H9 (cell line): Measurements from ENCODE around the gene FBXL15. TPM values are rescaled to one million over a fixed set of nuclear protein-coding genes. Genes with fewer than 3 reads are reported as not detected.

Source experiments
- DNase-seq: peaks from one replicate; pipeline ENCODE4 v3.0.0-alpha.2; 2017
- H2AFZ ChIP-seq: one replicate; pipeline ENCODE4 v1.6.1; 2013; ENCODE audit warnings: mild to moderate bottlenecking, low read length, control low read depth, moderate library complexity
- H2AK5ac ChIP-seq: 2 replicates; pipeline ENCODE4 v1.6.1; 2013; ENCODE audit warnings: low read length, control low read depth, mixed read lengths; ENCODE audit not compliant: insufficient read length
- H2BK120ac ChIP-seq: one replicate; pipeline ENCODE4 v1.6.1; 2013; ENCODE audit warnings: low read depth, mild to moderate bottlenecking, low read length, control low read depth, inconsistent platforms; ENCODE audit not compliant: poor library complexity, severe bottlenecking
- H2BK12ac ChIP-seq: 2 replicates; pipeline ENCODE4 v1.6.1; 2013; ENCODE audit warnings: low read length, control low read depth, mixed read lengths, low read depth; ENCODE audit not compliant: insufficient read length
- H2BK15ac ChIP-seq: 2 replicates; pipeline ENCODE4 v1.6.1; 2013; ENCODE audit warnings: low read depth, low read length, control low read depth
- H2BK20ac ChIP-seq: one replicate; pipeline ENCODE4 v1.6.1; 2013; ENCODE audit warnings: low read depth, mild to moderate bottlenecking, low read length, control low read depth, inconsistent platforms; ENCODE audit not compliant: poor library complexity, severe bottlenecking
- H2BK5ac ChIP-seq: 2 replicates; pipeline ENCODE4 v1.6.1; 2013; ENCODE audit warnings: low read length, control low read depth, mixed read lengths; ENCODE audit not compliant: insufficient read length
- H3K14ac ChIP-seq: 2 replicates; pipeline ENCODE4 v1.6.1; 2013; ENCODE audit warnings: low read length, control low read depth; ENCODE audit not compliant: insufficient read depth
- H3K18ac ChIP-seq: 2 replicates; pipeline ENCODE4 v1.6.1; 2013; ENCODE audit warnings: low read depth, mild to moderate bottlenecking, mixed read lengths, low read length, control low read depth; ENCODE audit not compliant: insufficient read length
- H3K23ac ChIP-seq: 2 replicates; pipeline ENCODE4 v1.6.1; 2013; ENCODE audit warnings: low read length, control low read depth, mixed read lengths, low read depth; ENCODE audit not compliant: insufficient read length
- H3K23me2 ChIP-seq: 2 replicates; pipeline ENCODE4 v1.6.1; 2013; ENCODE audit warnings: low read depth, mild to moderate bottlenecking, mixed read lengths, low read length, control low read depth; ENCODE audit not compliant: insufficient read length, poor library complexity, severe bottlenecking
- H3K27ac ChIP-seq: 2 replicates; pipeline ENCODE4 v1.5.1; 2013; ENCODE audit warnings: low read length, control low read depth, mixed read lengths, low read depth; ENCODE audit not compliant: insufficient read length
- H3K27me3 ChIP-seq: 2 replicates; pipeline ENCODE4 v1.6.1; 2013; ENCODE audit warnings: low read length, control low read depth, inconsistent platforms; ENCODE audit not compliant: insufficient read depth
- H3K4ac ChIP-seq: 2 replicates; pipeline ENCODE4 v1.6.1; 2013; ENCODE audit warnings: low read depth, mild to moderate bottlenecking, control low read depth, inconsistent platforms, low read length, moderate library complexity
- H3K4me1 ChIP-seq: 2 replicates; pipeline ENCODE4 v1.6.1; 2013; ENCODE audit warnings: low read length, control low read depth, inconsistent platforms; ENCODE audit not compliant: insufficient read depth
- H3K4me2 ChIP-seq: 2 replicates; pipeline ENCODE4 v1.6.1; 2013; ENCODE audit warnings: low read length, control low read depth, mixed read lengths; ENCODE audit not compliant: insufficient read length, insufficient read depth
- H3K56ac ChIP-seq: 2 replicates; pipeline ENCODE4 v1.6.1; 2013; ENCODE audit warnings: low read depth, mild to moderate bottlenecking, mixed read lengths, low read length, control low read depth; ENCODE audit not compliant: insufficient read length
- H3K79me1 ChIP-seq: 2 replicates; pipeline ENCODE4 v1.6.1; 2013; ENCODE audit warnings: low read depth, mild to moderate bottlenecking, moderate library complexity, low read length, control low read depth, inconsistent platforms; ENCODE audit not compliant: insufficient read depth, poor library complexity, severe bottlenecking
- H3K79me2 ChIP-seq: 2 replicates; pipeline ENCODE4 v1.6.1; 2013; ENCODE audit warnings: low read length, control low read depth, inconsistent platforms; ENCODE audit not compliant: insufficient read depth
- H3K9ac ChIP-seq: 2 replicates; pipeline ENCODE4 v1.6.1; 2013; ENCODE audit warnings: low read length, control low read depth, mixed read lengths; ENCODE audit not compliant: insufficient read length; ENCODE audit errors: extremely low read depth
- H3K9me3 ChIP-seq: one replicate; pipeline ENCODE4 v1.6.1; 2013; ENCODE audit warnings: low read depth, low read length, inconsistent platforms; ENCODE audit not compliant: control insufficient read depth
- H3T11ph ChIP-seq: one replicate; pipeline ENCODE4 v1.6.1; 2013; ENCODE audit warnings: mild to moderate bottlenecking, low read length, control low read depth, inconsistent platforms
- H4K20me1 ChIP-seq: one replicate; pipeline ENCODE4 v1.6.1; 2013; ENCODE audit not compliant: control insufficient read depth, insufficient read length, insufficient read depth
- H4K5ac ChIP-seq: 2 replicates; pipeline ENCODE4 v1.6.1; 2013; ENCODE audit warnings: low read depth, mild to moderate bottlenecking, mixed read lengths, low read length, control low read depth; ENCODE audit not compliant: insufficient read length
- H4K8ac ChIP-seq: replicated peaks from 2 replicates; pipeline ENCODE4 v1.6.1; 2013; ENCODE audit warnings: low read length, control low read depth, mixed read lengths, low read depth; ENCODE audit not compliant: insufficient read length
- H4K91ac ChIP-seq: 2 replicates; pipeline ENCODE4 v1.6.1; 2013; ENCODE audit warnings: low read depth, mild to moderate bottlenecking, moderate library complexity, mixed read lengths, low read length, control low read depth; ENCODE audit not compliant: insufficient read length
- H3K27ac Mint-ChIP-seq, 3 experiments: 2 replicates in 2 of 3; 3 replicates in 1 of 3; pipeline ENCODE4 v1.8.0; 2020 to 2021; ENCODE audit warnings: mixed read lengths in 3 of 3, mild to moderate bottlenecking in 1 of 3, moderate library complexity in 1 of 3
- H3K27me3 Mint-ChIP-seq: 2 replicates; pipeline ENCODE4 v1.8.0; 2021; ENCODE audit warnings: low read depth, mild to moderate bottlenecking, moderate library complexity, mixed read lengths
- H3K36me3 Mint-ChIP-seq, 3 experiments: 2 replicates in 2 of 3; 3 replicates in 1 of 3; pipeline ENCODE4 v1.8.0; 2020 to 2021; ENCODE audit warnings: low read depth in 3 of 3, mixed read lengths in 3 of 3; ENCODE audit not compliant: insufficient read depth in 1 of 3
- H3K4me1 Mint-ChIP-seq, 2 experiments: 2 replicates each; pipeline ENCODE4 v1.8.0; 2020; ENCODE audit warnings: mixed read lengths in 2 of 2
- H3K4me3 Mint-ChIP-seq, 2 experiments: 2 replicates in 1 of 2; 3 replicates in 1 of 2; pipeline ENCODE4 v1.8.0; 2020 to 2021; ENCODE audit warnings: mild to moderate bottlenecking in 2 of 2, mixed read lengths in 2 of 2, moderate library complexity in 1 of 2
- H3K9me3 Mint-ChIP-seq, 2 experiments: 2 replicates in 1 of 2; 3 replicates in 1 of 2; pipeline ENCODE4 v1.8.0; 2020; ENCODE audit warnings: mild to moderate bottlenecking in 2 of 2, mixed read lengths in 2 of 2, moderate library complexity in 1 of 2
- WGBS: extraction: QIAGEN DNeasy Blood & Tissue Kit; methylation state at CpG from one replicate; pipeline ENCODE4 v1.1.7; 2013; ENCODE audit warnings: missing lambda C conversion rate, low lambda C conversion rate, mixed read lengths; ENCODE audit not compliant: insufficient read length; ENCODE audit errors: extremely low coverage; 5-methylcytosine and 5-hydroxymethylcytosine counted together
- total RNA-seq: library from RNA; stranded (reverse); gene quantifications from 2 replicates; pipeline ENCODE4 v1.2.1, GENCODE V29; 2021
- TF ChIP-seq, protein P1 (sequence below): fragments of 200-600 bp; sonication (generic); conservative IDR thresholded peaks from 3 replicates; pipeline ENCODE4 v1.8.0; 2021; ENCODE audit warnings: antibody characterized with exemption, mild to moderate bottlenecking

FBXL15 gene
- total RNA-seq, 1 experiment from 2014 or later = 9.1 TPM

DNA sequence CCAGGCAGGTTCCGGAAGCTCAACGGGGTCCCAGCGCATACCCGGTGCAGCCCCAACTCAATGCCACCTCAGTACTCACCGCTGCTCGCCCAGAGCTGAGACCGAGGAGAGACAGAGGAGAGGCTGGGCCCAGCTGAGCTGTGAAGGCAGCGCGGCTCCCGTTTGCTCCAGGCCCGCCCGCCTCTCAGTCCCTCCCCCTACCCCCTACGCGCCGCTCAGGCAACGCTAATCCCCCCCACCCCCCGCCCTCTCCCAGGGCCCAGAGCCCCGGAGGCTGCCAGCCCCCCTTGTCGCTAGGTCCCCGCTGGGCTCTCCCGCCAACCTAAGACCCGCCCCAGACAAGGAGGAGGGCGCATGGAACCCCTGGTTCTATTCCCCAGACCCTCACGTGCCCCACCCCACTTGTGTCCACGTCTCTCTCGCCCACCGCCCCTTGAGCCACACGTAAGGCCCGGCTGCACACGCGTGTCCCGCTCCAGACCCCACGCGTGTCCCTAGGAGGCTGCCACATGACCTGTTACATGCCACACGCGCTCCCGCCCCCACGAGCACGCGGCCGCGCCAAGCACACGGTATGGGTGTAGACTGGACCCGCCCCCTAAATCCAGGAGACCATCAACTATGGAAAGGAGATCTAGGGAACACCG is 1.9 kb upstream of the FBXL15 start, which contains the start of gene PSD:
PSD (minus strand) TSS at position 164 of the 647 bp plus-strand sequence. CDS start 1,747 bp downstream, outside the sequence.
- Histone ChIP-seq H3K9me3 (no peaks in the 10 kb centered on the region), H2AFZ (no peak within 1 kb of the TSS), H4K8ac (no peak within 1 kb of the TSS), H3K56ac (no peak within 1 kb of the TSS), H3K27me3 (no peaks in the 10 kb centered on the region), H4K20me1 (no peaks in the 10 kb centered on the region), H4K5ac (no peak within 1 kb of the TSS), H3K23me2 (peaks cover 35% of the 10 kb centered on the region), H3T11ph (no peak within 1 kb of the TSS), H3K18ac (peak within 1 kb of the TSS; percentile 58), H2AK5ac (no peak within 1 kb of the TSS), H3K4me1 (peaks cover 2% of the 10 kb centered on the region; the same call in 1 of the 2 replicates), H2BK120ac (no peak within 1 kb of the TSS), H2BK12ac (no peak within 1 kb of the TSS), H3K79me1 (no peaks in the 10 kb centered on the region), H2BK20ac (no peak within 1 kb of the TSS), H3K79me2 (no peaks in the 10 kb centered on the region), H4K91ac (no peak within 1 kb of the TSS), H3K27ac (no peak within 1 kb of the TSS), H3K4ac (no peak within 1 kb of the TSS), H2BK15ac (no peak within 1 kb of the TSS), H3K9ac (no peak within 1 kb of the TSS), H3K4me2 (peak within 1 kb of the TSS; percentile 74), H3K14ac (no peak within 1 kb of the TSS), H2BK5ac (no peak within 1 kb of the TSS), H3K23ac (no peak within 1 kb of the TSS)
- Mint-ChIP-seq H3K4me1 (peaks cover 19 to 37% of the 10 kb centered on the region in 2 experiments), H3K4me3 (peak within 1 kb of the TSS; percentile 92 to 97), H3K36me3 (peaks cover 6 to 9% (median 9%) of the 10 kb centered on the region in 3 experiments; a peak in 4 of 7 replicates), H3K27me3 (peaks cover 31% of the 10 kb centered on the region), H3K27ac (peak within 1 kb of the TSS in 2 of 3 experiments; percentile 60 to 96; a peak in 4 of 7 replicates), H3K9me3 (no peaks in the 10 kb centered on the region; a peak in 1 of 5 replicates)
- DNase-seq = peak; percentile 78
- TF ChIP-seq, protein P1, sequence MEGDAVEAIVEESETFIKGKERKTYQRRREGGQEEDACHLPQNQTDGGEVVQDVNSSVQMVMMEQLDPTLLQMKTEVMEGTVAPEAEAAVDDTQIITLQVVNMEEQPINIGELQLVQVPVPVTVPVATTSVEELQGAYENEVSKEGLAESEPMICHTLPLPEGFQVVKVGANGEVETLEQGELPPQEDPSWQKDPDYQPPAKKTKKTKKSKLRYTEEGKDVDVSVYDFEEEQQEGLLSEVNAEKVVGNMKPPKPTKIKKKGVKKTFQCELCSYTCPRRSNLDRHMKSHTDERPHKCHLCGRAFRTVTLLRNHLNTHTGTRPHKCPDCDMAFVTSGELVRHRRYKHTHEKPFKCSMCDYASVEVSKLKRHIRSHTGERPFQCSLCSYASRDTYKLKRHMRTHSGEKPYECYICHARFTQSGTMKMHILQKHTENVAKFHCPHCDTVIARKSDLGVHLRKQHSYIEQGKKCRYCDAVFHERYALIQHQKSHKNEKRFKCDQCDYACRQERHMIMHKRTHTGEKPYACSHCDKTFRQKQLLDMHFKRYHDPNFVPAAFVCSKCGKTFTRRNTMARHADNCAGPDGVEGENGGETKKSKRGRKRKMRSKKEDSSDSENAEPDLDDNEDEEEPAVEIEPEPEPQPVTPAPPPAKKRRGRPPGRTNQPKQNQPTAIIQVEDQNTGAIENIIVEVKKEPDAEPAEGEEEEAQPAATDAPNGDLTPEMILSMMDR = no peak; the same call in 2 of the 3 replicates
- no CpG with 5 or more reads among the region's 45 CpGs for WGBS
